HG02759 (cell line): Measurements from ENCODE around the gene RIPPLY3.

Experiments used
- ATAC-seq: cut with Tn5 transposase; IDR thresholded peaks from one replicate; pipeline ENCODE4 v1.9.1; 2021; ENCODE audit warnings: mild to moderate bottlenecking, moderate library complexity; ENCODE audit not compliant: unreplicated experiment

Gene RIPPLY3

DNA sequence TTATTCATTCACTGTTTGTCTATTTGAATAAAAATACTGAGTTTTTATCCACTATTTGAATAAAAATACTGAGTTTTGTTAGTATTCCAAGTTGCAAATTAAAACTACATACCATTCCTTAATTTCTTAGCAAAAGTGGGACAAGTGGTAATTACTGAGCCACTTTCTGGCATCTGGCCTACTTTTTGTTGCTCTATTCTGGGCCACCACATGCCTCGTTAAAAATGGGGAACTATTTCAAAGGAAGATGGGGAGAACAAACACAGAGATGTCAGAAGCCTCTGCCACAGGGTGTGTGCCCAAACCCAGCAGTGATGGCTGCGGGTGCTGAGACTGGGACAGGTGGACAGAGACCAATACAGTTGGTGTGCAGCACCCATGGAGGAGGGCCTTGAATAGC lies 51.8 kb downstream of the RIPPLY3 start:
- ATAC-seq, result no peak

DNA sequence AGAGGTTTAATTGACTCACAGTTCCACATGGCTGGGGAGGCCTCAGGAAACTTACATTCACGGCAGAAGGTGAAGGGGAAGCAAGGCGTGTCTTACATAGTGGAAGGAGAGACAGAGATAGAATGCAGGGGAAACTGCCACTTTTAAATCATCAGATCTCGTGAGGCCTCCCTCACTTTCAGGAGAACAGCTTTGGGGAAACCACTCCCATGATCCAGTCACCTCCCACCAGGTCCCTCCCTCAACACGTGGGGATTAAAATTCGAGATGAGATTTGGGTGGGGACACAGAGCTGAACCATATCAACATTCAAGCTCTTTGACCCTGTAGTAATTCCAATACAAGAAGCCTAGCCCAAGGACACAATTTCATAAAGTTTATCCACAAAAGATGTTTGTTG lies 52.7 kb downstream of the RIPPLY3 start:
- ATAC-seq, result no peak

DNA sequence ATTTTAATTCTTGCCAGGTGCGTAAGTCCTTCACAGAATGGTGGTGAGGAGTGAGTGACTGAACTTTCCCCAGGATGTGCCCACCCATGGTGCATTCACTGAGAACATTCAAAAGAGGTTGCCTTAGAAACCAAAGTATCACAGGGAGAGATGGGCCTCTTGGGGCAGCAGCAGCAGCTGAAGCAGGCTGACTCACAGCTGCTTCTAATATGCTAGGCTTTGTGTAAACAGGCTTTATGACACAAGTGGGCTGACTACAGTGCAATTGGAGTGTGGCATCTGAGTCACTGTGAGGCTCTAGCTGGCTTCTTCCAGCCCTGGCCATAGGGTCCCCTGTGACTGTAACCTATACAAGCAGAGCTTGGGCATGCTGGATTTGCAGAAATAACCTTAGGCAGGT lies 53.8 kb downstream of the RIPPLY3 start:
- no peak for ATAC-seq

- no peak for ATAC-seq
These were observed 55.6 kb downstream of the RIPPLY3 start for GRCh38 chr21:37061926-37062592.

- no peak for ATAC-seq
These were observed 56.1 kb downstream of the RIPPLY3 start for GRCh38 chr21:37062593-37062935.

DNA sequence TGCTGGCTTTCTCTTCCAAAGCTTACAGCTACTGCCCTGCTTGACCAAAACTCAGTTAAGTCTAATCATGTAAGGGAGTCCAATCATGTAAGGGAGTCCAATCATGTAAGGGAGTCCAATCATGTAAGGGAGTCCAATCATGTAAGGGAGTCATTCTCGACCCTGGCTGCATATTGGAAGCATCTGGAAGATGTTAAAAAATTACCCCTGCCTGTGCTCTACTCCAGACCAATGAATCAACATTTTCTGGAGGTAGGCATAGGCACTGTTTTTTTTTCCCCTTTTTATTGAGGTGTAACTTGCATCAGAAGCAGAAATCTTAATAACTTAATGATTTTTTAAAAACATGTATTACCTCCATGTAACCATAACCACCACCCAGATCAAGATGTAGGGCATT lies 56.9 kb downstream of the RIPPLY3 start:
- no peak for ATAC-seq

DNA sequence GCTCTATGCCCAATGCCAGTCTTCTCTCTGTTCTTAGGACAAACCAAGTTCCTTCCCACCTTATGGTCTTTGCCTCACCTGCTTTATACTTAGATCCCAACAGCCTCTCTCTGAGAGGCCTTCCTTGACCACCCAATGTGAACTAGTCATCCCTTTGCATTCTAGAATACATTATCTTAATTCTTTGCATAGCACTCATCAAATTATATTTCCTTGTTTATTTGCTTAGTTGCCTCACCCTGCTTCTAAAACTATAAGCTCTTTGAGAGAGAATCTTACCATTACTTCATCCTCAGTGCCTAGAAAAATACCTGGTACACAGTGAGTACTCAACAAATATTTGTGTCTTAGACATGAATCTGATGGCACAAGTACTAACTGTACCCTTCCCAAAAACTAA lies 58.3 kb downstream of the RIPPLY3 start:
- ATAC-seq, result no peak

GRCh38 chr21:37065561-37066177 lies 59.2 kb downstream of the RIPPLY3 start:
- no peak for ATAC-seq
